Esophagus (tissue), 2 donors: ENCODE data around the gene ACSL6. TPM values are rescaled to one million over a fixed set of nuclear protein-coding genes. Genes with fewer than 3 reads are reported as not detected.

ENCODE experiments used
- H3K27ac ChIP-seq, 2 donors: one replicate each; pipeline ENCODE4 v1.5.1; 2013; ENCODE audit warnings: low read depth in 2 of 2, mild to moderate bottlenecking in 2 of 2, inconsistent platforms in 1 of 2, low read length in 1 of 2, moderate library complexity in 1 of 2
- H3K27me3 ChIP-seq, 2 donors: one replicate each; pipeline ENCODE4 v1.6.1; 2013; ENCODE audit warnings: low read length in 2 of 2, control low read depth in 1 of 2, mild to moderate bottlenecking in 1 of 2; ENCODE audit not compliant: insufficient read depth in 2 of 2, control insufficient read depth in 1 of 2
- H3K36me3 ChIP-seq, 2 donors: one replicate each; pipeline ENCODE4 v1.6.1; 2013; ENCODE audit warnings: low read length in 1 of 2; ENCODE audit not compliant: control insufficient read depth in 2 of 2, insufficient read depth in 2 of 2
- H3K4me1 ChIP-seq, 2 donors: one replicate each; pipeline ENCODE4 v1.6.1; 2013; ENCODE audit warnings: low read length in 1 of 2; ENCODE audit not compliant: control insufficient read depth in 2 of 2, insufficient read depth in 2 of 2
- H3K4me3 ChIP-seq, 2 donors: one replicate each; pipeline ENCODE4 v1.5.1; 2013; ENCODE audit warnings: low read length in 2 of 2, mild to moderate bottlenecking in 2 of 2, low read depth in 1 of 2, moderate library complexity in 1 of 2
- H3K9me3 ChIP-seq, 2 donors: one replicate each; pipeline ENCODE4 v1.6.1; 2013; ENCODE audit warnings: mild to moderate bottlenecking in 2 of 2, low read depth in 1 of 2, low read length in 1 of 2, moderate library complexity in 1 of 2; ENCODE audit not compliant: control insufficient read depth in 2 of 2, insufficient read depth in 1 of 2
- WGBS, 2 donors: extraction: QIAGEN DNeasy Blood & Tissue Kit; methylation state at CpG; one replicate each; pipeline ENCODE4 v1.1.7; 2013; 5-methylcytosine and 5-hydroxymethylcytosine counted together
- polyA plus RNA-seq, 2 donors: library from polyadenylated mRNA; stranded (reverse); fragments of 200-250 nt; gene quantifications; one replicate each; pipeline ENCODE4 v1.2.3, GENCODE V29; 2013
- donor health status: healthy with polysubstance abuse.
- donor health status: Bipolar disorder and iron deficiency.

Gene ACSL6
- polyA plus RNA-seq, 2 donors = 0.28 to 0.29 TPM

GRCh38 chr5:132024789-132025402, 13.4 kb upstream of the ACSL6 start:
- no peak overlapping the region for H3K4me3 ChIP-seq
- H3K27ac ChIP-seq = no peak overlapping the region
- H3K27me3 ChIP-seq = no peaks in the 10 kb centered on the region
- H3K36me3 ChIP-seq = no peaks in the 10 kb centered on the region
- peaks cover 0 to 2% of the 10 kb centered on the region in 2 donors for H3K9me3 ChIP-seq
- WGBS, 2 donors = 70 to 72% methylated on average over 8 of the region's 8 CpGs
- H3K4me1 ChIP-seq = peaks cover 0 to under 1% of the 10 kb centered on the region in 2 donors

- H3K4me3 ChIP-seq = no peak overlapping the region
- H3K36me3 ChIP-seq = no peaks in the 10 kb centered on the region
- WGBS, 2 donors = 67 to 85% methylated on average over 4 of the region's 4 CpGs
- peaks cover 0 to 2% of the 10 kb centered on the region in 2 donors for H3K9me3 ChIP-seq
- no peak overlapping the region for H3K27ac ChIP-seq
- H3K4me1 ChIP-seq = peaks cover 0 to 2% of the 10 kb centered on the region in 2 donors
- H3K27me3 ChIP-seq = no peaks in the 10 kb centered on the region
These were observed 12.6 kb upstream of the ACSL6 start for GRCh38 chr5:132024117-132024435.

GRCh38 chr5:132023258-132024116, 12.0 kb upstream of the ACSL6 start:
- H3K36me3 ChIP-seq = no peaks in the 10 kb centered on the region
- no peak overlapping the region for H3K27ac ChIP-seq
- peaks cover 0 to 2% of the 10 kb centered on the region in 2 donors for H3K4me1 ChIP-seq
- no peaks in the 10 kb centered on the region for H3K27me3 ChIP-seq
- 69 to 74% methylated on average over 5 of the region's 5 CpGs for WGBS, 2 donors
- no peak overlapping the region for H3K4me3 ChIP-seq
- H3K9me3 ChIP-seq = peaks cover 0 to 2% of the 10 kb centered on the region in 2 donors

- H3K9me3 ChIP-seq = peaks cover 0 to 2% of the 10 kb centered on the region in 2 donors
- H3K36me3 ChIP-seq = no peaks in the 10 kb centered on the region
- WGBS, 2 donors = 66 to 75% methylated on average over 2 of the region's 2 CpGs
- no peak overlapping the region for H3K27ac ChIP-seq
- H3K4me1 ChIP-seq = peaks cover 0 to 2% of the 10 kb centered on the region in 2 donors
- no peaks in the 10 kb centered on the region for H3K27me3 ChIP-seq
- no peak overlapping the region for H3K4me3 ChIP-seq
These were observed 11.3 kb upstream of the ACSL6 start for GRCh38 chr5:132022737-132023136.

GRCh38 chr5:132021654-132022053, 10.2 kb upstream of the ACSL6 start:
- WGBS, 2 donors = 73% methylated on average over 2 of the region's 2 CpGs
- no peaks in the 10 kb centered on the region for H3K27me3 ChIP-seq
- no peak overlapping the region for H3K4me3 ChIP-seq
- H3K27ac ChIP-seq = no peak overlapping the region
- H3K36me3 ChIP-seq = no peaks in the 10 kb centered on the region
- peaks cover 0 to 2% of the 10 kb centered on the region in 2 donors for H3K9me3 ChIP-seq
- peaks cover 0 to 2% of the 10 kb centered on the region in 2 donors for H3K4me1 ChIP-seq

- Histone ChIP-seq H3K4me1 (peaks cover 0 to 2% of the 10 kb centered on the region in 2 donors), H3K4me3 (no peak overlapping the region), H3K9me3 (peaks cover 0 to 2% of the 10 kb centered on the region in 2 donors), H3K27me3 (no peaks in the 10 kb centered on the region), H3K36me3 (no peaks in the 10 kb centered on the region), H3K27ac (no peak overlapping the region)
- WGBS, 2 donors = 75 to 83% methylated on average over 6 of the region's 6 CpGs
These were observed 9.3 kb upstream of the ACSL6 start for GRCh38 chr5:132020568-132021339.

GRCh38 chr5:132019857-132020555, 8.5 kb upstream of the ACSL6 start:
- 72 to 78% methylated on average over 6 of the region's 6 CpGs for WGBS, 2 donors
- H3K4me3 ChIP-seq = no peak overlapping the region

GRCh38 chr5:132019337-132019736, 7.9 kb upstream of the ACSL6 start:
- peaks cover 0 to 2% of the 10 kb centered on the region in 2 donors for H3K4me1 ChIP-seq
- H3K36me3 ChIP-seq = no peaks in the 10 kb centered on the region
- H3K27me3 ChIP-seq = no peaks in the 10 kb centered on the region
- peaks cover 0 to 2% of the 10 kb centered on the region in 2 donors for H3K9me3 ChIP-seq
- no peak overlapping the region for H3K4me3 ChIP-seq
- no peak overlapping the region for H3K27ac ChIP-seq

More at GRCh38 chr5:132019857-132020555, 8.5 kb upstream of the ACSL6 start:
- H3K27me3 ChIP-seq = no peaks in the 10 kb centered on the region
- peaks cover 0 to 2% of the 10 kb centered on the region in 2 donors for H3K9me3 ChIP-seq
- H3K27ac ChIP-seq = no peak overlapping the region
- H3K36me3 ChIP-seq = no peaks in the 10 kb centered on the region
- peaks cover 0 to 2% of the 10 kb centered on the region in 2 donors for H3K4me1 ChIP-seq
